ENCODE measurements around the gene CACNA1C. TPM values are rescaled to one million over a fixed set of nuclear protein-coding genes. Genes with fewer than 3 reads are reported as not detected.

The CACNA1C gene
- total RNA-seq, 1 experiment from 2014 or later: 1.1 TPM

GRCh38 chr12:2242816-2243215 lies 190.0 kb downstream of the CACNA1C start:
- H3K56ac ChIP-seq (ENCODE audit: insufficient read length, low read depth, low read length): no peak overlapping the region
- H4K91ac ChIP-seq (ENCODE audit: insufficient read length, low read depth, low read length): no peak overlapping the region
- no peak overlapping the region for H3K27ac ChIP-seq (ENCODE audit: insufficient read length, low read depth, low read length)
- no peak overlapping the region for H2AK5ac ChIP-seq (ENCODE audit: insufficient read length, low read length)
- no peak overlapping the region for H3K9ac ChIP-seq (ENCODE audit: extremely low read depth, insufficient read length, low read length)
- no peak overlapping the region for H4K8ac ChIP-seq (replicated peaks; ENCODE audit: insufficient read length, low read depth, low read length)
- H3K4ac ChIP-seq (ENCODE audit: low read depth, low read length): no peak overlapping the region
- H2BK120ac ChIP-seq (ENCODE audit: low read depth, low read length, poor library complexity, severe bottlenecking): no peak overlapping the region
- H3K79me1 ChIP-seq (ENCODE audit: insufficient read depth, low read depth, low read length, poor library complexity, severe bottlenecking): no peaks in the 10 kb centered on the region
- H2AFZ ChIP-seq (ENCODE audit: low read length): no peak overlapping the region
- no peak overlapping the region for H3K18ac ChIP-seq (ENCODE audit: insufficient read length, low read depth, low read length)
- H4K5ac ChIP-seq (ENCODE audit: insufficient read length, low read depth, low read length): no peak overlapping the region
- H4K20me1 ChIP-seq (ENCODE audit: control insufficient read depth, insufficient read depth, insufficient read length): no peaks in the 10 kb centered on the region
- no peaks in the 10 kb centered on the region; a peak in 1 of 5 replicates for H3K9me3 Mint-ChIP-seq
- H3K4me1 ChIP-seq (ENCODE audit: insufficient read depth, low read length): peaks cover 5% of the 10 kb centered on the region; the same call in 1 of the 2 replicates
- no peak overlapping the region for H2BK12ac ChIP-seq (ENCODE audit: insufficient read length, low read depth, low read length)
- H3K27me3 ChIP-seq (ENCODE audit: insufficient read depth, low read length): no peaks in the 10 kb centered on the region
- H3K4me3 Mint-ChIP-seq: no peak overlapping the region
- H3K36me3 Mint-ChIP-seq (ENCODE audit: insufficient read depth in 1 of 3, low read depth in 3 of 3): no peaks in the 10 kb centered on the region; a peak in 2 of 7 replicates
- no peak overlapping the region for H3K27ac Mint-ChIP-seq
- TF ChIP-seq, protein P1, sequence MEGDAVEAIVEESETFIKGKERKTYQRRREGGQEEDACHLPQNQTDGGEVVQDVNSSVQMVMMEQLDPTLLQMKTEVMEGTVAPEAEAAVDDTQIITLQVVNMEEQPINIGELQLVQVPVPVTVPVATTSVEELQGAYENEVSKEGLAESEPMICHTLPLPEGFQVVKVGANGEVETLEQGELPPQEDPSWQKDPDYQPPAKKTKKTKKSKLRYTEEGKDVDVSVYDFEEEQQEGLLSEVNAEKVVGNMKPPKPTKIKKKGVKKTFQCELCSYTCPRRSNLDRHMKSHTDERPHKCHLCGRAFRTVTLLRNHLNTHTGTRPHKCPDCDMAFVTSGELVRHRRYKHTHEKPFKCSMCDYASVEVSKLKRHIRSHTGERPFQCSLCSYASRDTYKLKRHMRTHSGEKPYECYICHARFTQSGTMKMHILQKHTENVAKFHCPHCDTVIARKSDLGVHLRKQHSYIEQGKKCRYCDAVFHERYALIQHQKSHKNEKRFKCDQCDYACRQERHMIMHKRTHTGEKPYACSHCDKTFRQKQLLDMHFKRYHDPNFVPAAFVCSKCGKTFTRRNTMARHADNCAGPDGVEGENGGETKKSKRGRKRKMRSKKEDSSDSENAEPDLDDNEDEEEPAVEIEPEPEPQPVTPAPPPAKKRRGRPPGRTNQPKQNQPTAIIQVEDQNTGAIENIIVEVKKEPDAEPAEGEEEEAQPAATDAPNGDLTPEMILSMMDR (conservative IDR thresholded peaks at IDR 0.05): no peak
- no peaks in the 10 kb centered on the region; the same call in 1 of the 2 replicates for H3K27me3 Mint-ChIP-seq (ENCODE audit: low read depth)
- H3K9me3 ChIP-seq (ENCODE audit: control insufficient read depth, low read depth, low read length): no peaks in the 10 kb centered on the region
- no peak overlapping the region for H2BK20ac ChIP-seq (ENCODE audit: low read depth, low read length, poor library complexity, severe bottlenecking)
- H3T11ph ChIP-seq (ENCODE audit: low read length): no peak overlapping the region
- H3K23ac ChIP-seq (ENCODE audit: insufficient read length, low read depth, low read length): no peak overlapping the region
- no peaks in the 10 kb centered on the region for H3K23me2 ChIP-seq (ENCODE audit: insufficient read length, low read depth, low read length, poor library complexity, severe bottlenecking)
- peaks cover 43 to 57% of the 10 kb centered on the region in 2 experiments for H3K4me1 Mint-ChIP-seq
- no peak overlapping the region for H3K4me2 ChIP-seq (ENCODE audit: insufficient read depth, insufficient read length, low read length)
- H2BK5ac ChIP-seq (ENCODE audit: insufficient read length, low read length): no peak overlapping the region
- H2BK15ac ChIP-seq (ENCODE audit: low read depth, low read length): no peak overlapping the region
- WGBS (ENCODE audit: extremely low coverage, insufficient read length, low lambda C conversion rate): no CpG with 5 or more reads among the region's 3 CpGs
- DNase-seq: no peak
- no peak overlapping the region for H3K14ac ChIP-seq (ENCODE audit: insufficient read depth, low read length)
- H3K79me2 ChIP-seq (ENCODE audit: insufficient read depth, low read length): no peaks in the 10 kb centered on the region

All from H9 (cell line).